Erythroblast (primary cell): Measurements from ENCODE around the gene DPF3.

ENCODE experiments used
- GATA1 ChIP-seq: IDR thresholded peaks from 2 replicates; pipeline ENCODE4 v1.6.1; 2011; ENCODE audit warnings: low read depth, mild to moderate bottlenecking, control low read depth, low read length, moderate library complexity
- POLR2A ChIP-seq: IDR thresholded peaks from 2 replicates; pipeline ENCODE4 v1.6.1; 2011; ENCODE audit warnings: mild to moderate bottlenecking, low read length

DNA sequence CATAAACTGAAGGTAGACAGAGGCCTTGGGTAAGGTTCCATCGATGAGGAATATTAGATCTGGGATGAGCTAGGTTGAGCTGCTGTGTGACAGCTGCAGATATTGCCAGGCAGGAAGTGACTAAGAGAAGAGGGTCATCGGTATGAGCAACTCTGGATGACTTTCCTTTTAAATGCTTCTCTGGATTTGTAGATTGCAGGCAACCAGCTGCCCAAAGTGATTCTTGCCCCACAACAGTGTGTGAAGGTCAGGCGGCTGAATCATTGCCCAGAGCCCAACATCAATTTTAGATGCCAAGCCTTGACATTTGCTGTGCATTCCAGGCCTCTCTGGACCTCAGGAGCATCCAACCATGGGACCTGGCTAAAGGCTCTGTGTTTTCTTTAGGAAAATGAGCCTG is 255.9 kb downstream of the DPF3 start:
- no peak for TF ChIP-seq POLR2A
- TF ChIP-seq GATA1, result no peak
